Choroid plexus epithelial cell (primary cell): ENCODE measurements around the gene BET1L.

Source experiments
- DNase-seq: peaks from one replicate; pipeline ENCODE4 v3.0.0-alpha.2; 2010; ENCODE audit warnings: low read depth
- H3K4me3 ChIP-seq: 2 replicates; pipeline ENCODE4 v1.5.1; 2011; ENCODE audit warnings: low read depth, mild to moderate bottlenecking, control low read depth, low read length, moderate library complexity
- TF ChIP-seq, protein P1 (sequence below): conservative IDR thresholded peaks from 2 replicates; pipeline ENCODE4 v1.5.1; 2011; ENCODE audit warnings: low read depth, mild to moderate bottlenecking, control low read depth, inconsistent platforms, low read length, moderate library complexity

Gene BET1L

GRCh38 chr11:207208-207862, at the start of gene BET1L, which contains the start of gene RIC8A:
Gene BET1L (minus strand): TSS chr11:207399. CDS start chr11:207321, 78 bp downstream.
Gene RIC8A (plus strand): TSS chr11:207708. CDS start chr11:208855, 1,147 bp downstream.
- DNase-seq, result peak; percentile 99
- peak within 1 kb of the TSS; percentile 96 for H3K4me3 ChIP-seq
- TF ChIP-seq, protein P1, sequence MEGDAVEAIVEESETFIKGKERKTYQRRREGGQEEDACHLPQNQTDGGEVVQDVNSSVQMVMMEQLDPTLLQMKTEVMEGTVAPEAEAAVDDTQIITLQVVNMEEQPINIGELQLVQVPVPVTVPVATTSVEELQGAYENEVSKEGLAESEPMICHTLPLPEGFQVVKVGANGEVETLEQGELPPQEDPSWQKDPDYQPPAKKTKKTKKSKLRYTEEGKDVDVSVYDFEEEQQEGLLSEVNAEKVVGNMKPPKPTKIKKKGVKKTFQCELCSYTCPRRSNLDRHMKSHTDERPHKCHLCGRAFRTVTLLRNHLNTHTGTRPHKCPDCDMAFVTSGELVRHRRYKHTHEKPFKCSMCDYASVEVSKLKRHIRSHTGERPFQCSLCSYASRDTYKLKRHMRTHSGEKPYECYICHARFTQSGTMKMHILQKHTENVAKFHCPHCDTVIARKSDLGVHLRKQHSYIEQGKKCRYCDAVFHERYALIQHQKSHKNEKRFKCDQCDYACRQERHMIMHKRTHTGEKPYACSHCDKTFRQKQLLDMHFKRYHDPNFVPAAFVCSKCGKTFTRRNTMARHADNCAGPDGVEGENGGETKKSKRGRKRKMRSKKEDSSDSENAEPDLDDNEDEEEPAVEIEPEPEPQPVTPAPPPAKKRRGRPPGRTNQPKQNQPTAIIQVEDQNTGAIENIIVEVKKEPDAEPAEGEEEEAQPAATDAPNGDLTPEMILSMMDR, result no peak

DNA sequence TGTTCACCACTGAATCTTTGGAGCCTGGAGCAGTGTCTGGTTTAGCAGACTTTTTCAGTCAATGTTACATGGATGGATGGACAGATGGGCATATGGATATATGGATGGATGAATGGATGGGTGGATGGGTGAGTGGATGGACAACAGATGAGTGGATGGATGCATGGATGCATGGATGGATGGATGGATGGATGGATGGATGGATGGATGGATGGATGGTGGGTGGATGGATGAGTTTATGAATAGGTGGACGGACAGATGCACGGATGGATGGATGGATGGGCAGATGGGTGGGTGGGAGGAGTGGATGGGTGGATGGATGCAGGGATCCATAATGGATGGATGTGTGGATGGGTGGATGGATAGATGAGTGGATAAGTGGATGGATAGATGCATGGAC, 48.6 kb upstream of the BET1L start:
- TF ChIP-seq, protein P1, result no peak
- H3K4me3 ChIP-seq, result no peak overlapping the region
- no peak for DNase-seq

GRCh38 chr11:255176-255575, 48.0 kb upstream of the BET1L start:
- H3K4me3 ChIP-seq, result no peak overlapping the region
- DNase-seq, result peak; percentile 50
- TF ChIP-seq, protein P1, result no peak

GRCh38 chr11:253886-254270, 46.7 kb upstream of the BET1L start:
- H3K4me3 ChIP-seq, result no peak overlapping the region
- no peak for DNase-seq
- TF ChIP-seq, protein P1, result no peak

- DNase-seq, result no peak
- TF ChIP-seq, protein P1, result no peak
- no peak overlapping the region for H3K4me3 ChIP-seq
Observed at GRCh38 chr11:253160-253885, 46.1 kb upstream of the BET1L start.

GRCh38 chr11:252666-253065, 45.5 kb upstream of the BET1L start:
- TF ChIP-seq, protein P1, result no peak
- H3K4me3 ChIP-seq, result no peak overlapping the region
- DNase-seq, result no peak
